SU-DHL-6 (cell line): ENCODE measurements around the gene DNAAF1.

Source experiments
- H2AFZ ChIP-seq: fragments of 200-600 bp; sonication (generic); 2 replicates; pipeline ENCODE4 v1.6.1; 2014; ENCODE audit warnings: low read depth, mild to moderate bottlenecking, moderate library complexity, mixed read lengths, antibody characterized with exemption, low read length; ENCODE audit not compliant: severe bottlenecking
- H3F3A ChIP-seq: fragments of 200-600 bp; shearing (Covaris generic); 2 replicates; pipeline ENCODE4 v1.6.0; 2016; ENCODE audit warnings: antibody characterized with exemption, mild to moderate bottlenecking; ENCODE audit not compliant: insufficient read depth
- H3K27ac ChIP-seq: fragments of 200-600 bp; sonication (generic); 2 replicates; pipeline ENCODE4 v1.5.1; 2016; ENCODE audit warnings: low read depth, mild to moderate bottlenecking, low read length, moderate library complexity, mixed read lengths
- H3K27me3 ChIP-seq: fragments of 200-600 bp; sonication (generic), shearing (Covaris generic); 2 replicates; pipeline ENCODE4 v1.6.0; 2014; ENCODE audit warnings: mild to moderate bottlenecking, low read length
- H3K36me3 ChIP-seq: fragments of 200-600 bp; sonication (generic); 2 replicates; pipeline ENCODE4 v1.6.1; 2014; ENCODE audit warnings: mild to moderate bottlenecking, low read length, mixed read lengths
- H3K4me2 ChIP-seq: fragments of 300-600, 200-600 bp; shearing (Covaris generic), sonication (generic); 2 replicates; pipeline ENCODE4 v1.6.0; 2014; ENCODE audit warnings: low read length, low read depth, mild to moderate bottlenecking; ENCODE audit not compliant: poor library complexity, severe bottlenecking
- H3K4me3 ChIP-seq: fragments of 200-600 bp; sonication (generic); 2 replicates; pipeline ENCODE4 v1.5.1; 2014; ENCODE audit warnings: antibody characterized with exemption, low read length, mild to moderate bottlenecking, mixed read lengths; ENCODE audit not compliant: insufficient read depth, poor library complexity, severe bottlenecking
- H3K79me2 ChIP-seq: fragments of 200-600 bp; sonication (generic); 2 replicates; pipeline ENCODE4 v1.6.1; 2014; ENCODE audit warnings: mild to moderate bottlenecking, low read length, moderate library complexity; ENCODE audit not compliant: insufficient read depth
- H3K9ac ChIP-seq: fragments of 200-600 bp; sonication (generic); 2 replicates; pipeline ENCODE4 v1.7.0; 2014; ENCODE audit warnings: mild to moderate bottlenecking, low read length
- H3K9me2 ChIP-seq: fragments of 200-600 bp; sonication (generic); replicated peaks from 2 replicates; pipeline ENCODE4 v1.6.1; 2014; ENCODE audit warnings: low read length; ENCODE audit not compliant: insufficient read depth
- H3K9me3 ChIP-seq: fragments of 200-600 bp; sonication (generic); 2 replicates; pipeline ENCODE4 v1.6.1; 2014; ENCODE audit warnings: low read length, mixed read lengths; ENCODE audit not compliant: insufficient read depth
- H4K20me1 ChIP-seq: fragments of 200-600 bp; sonication (generic); 2 replicates; pipeline ENCODE4 v1.6.1; 2014; ENCODE audit warnings: low read depth, mild to moderate bottlenecking, antibody characterized with exemption, low read length, moderate library complexity, mixed read lengths
- EZH2phosphoT487 ChIP-seq: fragments of 200-600 bp; sonication (generic), shearing (Covaris generic); conservative IDR thresholded peaks from 2 replicates; pipeline ENCODE4 v1.6.1; 2018; ENCODE audit warnings: mild to moderate bottlenecking, antibody characterized with exemption, low read length, moderate library complexity, mixed read lengths
- TF ChIP-seq, protein P1 (sequence below): fragments of 200-600 bp; sonication (generic); IDR thresholded peaks from one replicate; pipeline ENCODE4 v1.5.1; 2017; ENCODE audit warnings: antibody characterized with exemption, mild to moderate bottlenecking, low read length, moderate library complexity; ENCODE audit not compliant: insufficient read depth, poor library complexity, severe bottlenecking

DNAAF1 gene

GRCh38 chr16:84144859-84145639 lies at the start of gene DNAAF1, which contains the start of gene HSDL1:
Gene DNAAF1 (plus strand): TSS chr16:84145308. CDS start chr16:84145441, 133 bp downstream.
Gene HSDL1 (minus strand): TSS chr16:84145177. CDS start chr16:84131321, 13,856 bp downstream.
- Histone ChIP-seq H3F3A (peaks cover 5% of the 10 kb centered on the region; the same call in 1 of the 2 replicates), H3K9me3 (no peaks in the 10 kb centered on the region), H3K9ac (peak within 1 kb of the TSS; percentile 80), H3K4me2 (peak within 1 kb of the TSS; percentile 85), H3K27ac (peak within 1 kb of the TSS; percentile 47; the same call in 1 of the 2 replicates), H3K9me2 (no peaks in the 10 kb centered on the region), H3K79me2 (peaks cover 22% of the 10 kb centered on the region; the same call in 1 of the 2 replicates), H4K20me1 (no peaks in the 10 kb centered on the region), H3K36me3 (no peaks in the 10 kb centered on the region), H3K4me3 (peak within 1 kb of the TSS; percentile 69), H3K27me3 (no peaks in the 10 kb centered on the region), H2AFZ (peak within 1 kb of the TSS; percentile 71)
- TF ChIP-seq EZH2phosphoT487 = no peak
- TF ChIP-seq, protein P1, sequence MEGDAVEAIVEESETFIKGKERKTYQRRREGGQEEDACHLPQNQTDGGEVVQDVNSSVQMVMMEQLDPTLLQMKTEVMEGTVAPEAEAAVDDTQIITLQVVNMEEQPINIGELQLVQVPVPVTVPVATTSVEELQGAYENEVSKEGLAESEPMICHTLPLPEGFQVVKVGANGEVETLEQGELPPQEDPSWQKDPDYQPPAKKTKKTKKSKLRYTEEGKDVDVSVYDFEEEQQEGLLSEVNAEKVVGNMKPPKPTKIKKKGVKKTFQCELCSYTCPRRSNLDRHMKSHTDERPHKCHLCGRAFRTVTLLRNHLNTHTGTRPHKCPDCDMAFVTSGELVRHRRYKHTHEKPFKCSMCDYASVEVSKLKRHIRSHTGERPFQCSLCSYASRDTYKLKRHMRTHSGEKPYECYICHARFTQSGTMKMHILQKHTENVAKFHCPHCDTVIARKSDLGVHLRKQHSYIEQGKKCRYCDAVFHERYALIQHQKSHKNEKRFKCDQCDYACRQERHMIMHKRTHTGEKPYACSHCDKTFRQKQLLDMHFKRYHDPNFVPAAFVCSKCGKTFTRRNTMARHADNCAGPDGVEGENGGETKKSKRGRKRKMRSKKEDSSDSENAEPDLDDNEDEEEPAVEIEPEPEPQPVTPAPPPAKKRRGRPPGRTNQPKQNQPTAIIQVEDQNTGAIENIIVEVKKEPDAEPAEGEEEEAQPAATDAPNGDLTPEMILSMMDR = peak; percentile 30

GRCh38 chr16:84095466-84095865 lies 49.6 kb upstream of the DNAAF1 start:
- Histone ChIP-seq H4K20me1 (no peaks in the 10 kb centered on the region), H3K36me3 (peaks cover 24% of the 10 kb centered on the region; the same call in 1 of the 2 replicates), H3K9ac (no peak overlapping the region), H3K9me2 (no peaks in the 10 kb centered on the region), H3K4me3 (no peak overlapping the region), H3K79me2 (0 out of 2 replicates have a peak, but pooled peaks cover 6% of the 10 kb centered on the region), H2AFZ (no peak overlapping the region), H3K4me2 (no peak overlapping the region), H3K27me3 (no peaks in the 10 kb centered on the region), H3K27ac (no peak overlapping the region), H3K9me3 (no peaks in the 10 kb centered on the region), H3F3A (no peaks in the 10 kb centered on the region)
- TF ChIP-seq, protein P1 = no peak
- TF ChIP-seq EZH2phosphoT487 = no peak

GRCh38 chr16:84096447-84097005 lies 48.6 kb upstream of the DNAAF1 start:
- H3K4me3 ChIP-seq = no peak overlapping the region
- H3K9ac ChIP-seq = no peak overlapping the region
- no peak overlapping the region for H2AFZ ChIP-seq
- H3K27ac ChIP-seq = no peak overlapping the region
- H3K79me2 ChIP-seq = peaks cover 8% of the 10 kb centered on the region
- no peaks in the 10 kb centered on the region for H3K27me3 ChIP-seq
- H3K9me3 ChIP-seq = no peaks in the 10 kb centered on the region
- no peaks in the 10 kb centered on the region for H3K9me2 ChIP-seq
- H3F3A ChIP-seq = no peaks in the 10 kb centered on the region
- H3K4me2 ChIP-seq = no peak overlapping the region
- no peaks in the 10 kb centered on the region for H4K20me1 ChIP-seq
- peaks cover 24% of the 10 kb centered on the region; the same call in 1 of the 2 replicates for H3K36me3 ChIP-seq
- no peak for TF ChIP-seq EZH2phosphoT487
- TF ChIP-seq, protein P1 = no peak
